Activated CD8-positive, alpha-beta memory T cell treated with anti-CD3 and anti-CD28 coated beads, Interleukin-2, amount 50 U/mL, for 1 hour (primary cell): Measurements from ENCODE around the gene TMTC1.

Experiments used
- DNase-seq: peaks from one replicate; pipeline ENCODE4 v3.0.0-alpha.2; 2020; ENCODE audit errors: extremely low read depth

TMTC1 gene

DNA sequence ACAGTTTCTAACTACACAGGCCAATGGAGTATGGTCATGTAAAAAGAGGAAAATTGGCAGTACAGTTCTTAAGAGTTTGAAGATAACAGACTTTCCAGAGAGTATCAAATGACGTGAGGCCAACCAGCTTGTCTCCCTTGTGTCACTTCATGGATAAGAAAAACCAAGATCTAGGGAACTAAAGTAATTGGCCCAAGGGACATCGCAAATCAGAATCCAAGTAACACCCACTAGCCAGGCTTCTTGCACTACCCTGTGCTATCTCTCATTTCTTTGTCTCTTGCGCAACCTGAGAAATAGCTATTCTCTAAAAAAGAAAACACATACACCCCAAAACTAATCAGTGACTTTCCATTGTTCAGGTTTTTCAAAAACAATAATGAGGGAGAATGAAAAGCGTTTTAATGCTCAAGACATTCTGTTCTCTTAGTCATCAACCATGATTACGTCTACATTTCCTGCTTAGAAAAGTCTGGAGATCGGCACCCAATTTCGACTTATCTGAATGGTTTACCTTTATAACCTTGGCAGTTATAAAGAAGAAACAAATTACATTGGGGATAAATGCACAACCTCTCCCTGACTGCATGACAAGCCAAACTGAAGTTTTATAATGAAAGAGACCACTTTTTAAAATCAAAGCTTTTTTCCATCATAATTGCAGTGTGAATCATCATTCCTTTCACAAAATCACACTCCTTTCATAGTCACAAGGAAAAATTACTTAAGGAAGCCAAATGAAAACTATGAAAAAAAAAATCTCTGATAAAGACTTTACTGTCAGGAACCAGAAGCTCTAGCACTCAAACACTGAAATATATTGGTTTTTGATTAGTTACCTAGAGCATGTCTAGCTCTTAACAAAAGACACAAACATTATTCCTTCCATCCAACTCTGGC is 42.1 kb downstream of the TMTC1 start:
- no peak for DNase-seq

DNA sequence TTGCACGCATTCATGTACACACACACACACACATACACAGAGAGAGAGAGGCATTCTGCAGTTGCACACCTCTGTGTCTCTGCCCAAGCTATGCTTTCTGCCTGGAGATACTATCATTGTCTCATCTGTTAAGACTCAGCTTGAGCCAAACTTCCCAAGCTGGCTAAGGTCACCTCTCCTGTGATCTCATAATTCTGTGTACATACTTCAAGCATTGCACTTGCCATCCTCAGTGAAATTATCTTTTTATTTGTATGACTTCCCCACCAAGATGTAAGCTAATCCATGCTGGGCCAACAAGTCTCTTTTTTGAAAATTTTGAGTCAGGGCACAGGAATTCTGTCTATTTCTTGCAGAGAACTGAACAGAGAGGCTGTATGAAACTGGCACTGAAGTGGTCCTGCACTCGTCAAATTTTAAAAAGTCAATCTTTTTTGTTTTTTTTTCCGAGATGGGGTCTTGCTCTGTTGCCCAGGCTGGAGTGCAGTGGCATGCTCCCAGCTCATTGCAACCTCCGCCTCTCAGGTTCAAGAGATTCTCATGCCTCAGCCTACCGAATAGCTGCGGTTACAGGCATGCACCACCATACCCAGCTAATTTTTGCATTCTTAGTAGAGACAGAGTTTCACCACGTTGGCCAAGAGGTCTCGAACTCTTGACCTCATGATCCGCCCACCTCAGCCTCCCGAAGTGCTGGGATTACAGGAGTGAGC is 44.3 kb downstream of the TMTC1 start:
- no peak for DNase-seq

DNA sequence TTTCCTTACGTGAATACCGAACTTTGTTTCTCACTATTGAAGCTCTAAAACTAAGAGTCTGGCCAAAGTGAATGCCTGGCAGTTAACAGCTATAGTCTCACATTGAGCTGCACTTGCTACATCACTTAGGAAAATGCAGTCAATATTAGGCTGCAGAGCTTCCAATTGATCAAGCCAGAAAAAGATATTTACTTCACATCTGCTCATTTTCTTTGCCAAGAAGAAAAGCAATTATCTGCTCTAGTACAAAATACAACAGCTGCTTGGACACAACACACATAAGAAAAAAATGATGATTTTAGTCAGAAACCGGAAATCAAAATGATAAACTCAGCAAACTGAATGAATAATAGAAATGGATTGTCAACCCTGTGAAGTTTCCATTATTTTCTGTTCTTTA is 45.4 kb downstream of the TMTC1 start:
- no peak for DNase-seq

DNA sequence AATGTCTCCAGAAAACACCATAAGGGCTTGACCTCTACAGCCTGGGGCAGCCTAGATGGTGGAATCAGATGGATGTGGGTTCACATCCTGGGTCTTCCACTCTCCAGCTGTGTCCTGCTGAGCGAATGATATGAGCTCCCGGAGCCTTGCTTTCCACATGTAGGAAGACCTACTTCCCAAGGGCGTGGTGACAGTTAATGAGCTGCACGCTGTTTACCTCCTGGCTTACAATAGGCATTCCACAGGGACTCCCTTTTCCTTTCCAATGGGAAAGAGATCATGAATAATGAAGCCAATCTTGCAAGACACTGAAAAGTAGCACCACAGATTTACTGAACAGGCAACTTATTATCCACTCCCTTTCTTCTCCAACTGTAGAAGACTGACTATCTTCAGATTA is 46.1 kb downstream of the TMTC1 start:
- no peak for DNase-seq

DNA sequence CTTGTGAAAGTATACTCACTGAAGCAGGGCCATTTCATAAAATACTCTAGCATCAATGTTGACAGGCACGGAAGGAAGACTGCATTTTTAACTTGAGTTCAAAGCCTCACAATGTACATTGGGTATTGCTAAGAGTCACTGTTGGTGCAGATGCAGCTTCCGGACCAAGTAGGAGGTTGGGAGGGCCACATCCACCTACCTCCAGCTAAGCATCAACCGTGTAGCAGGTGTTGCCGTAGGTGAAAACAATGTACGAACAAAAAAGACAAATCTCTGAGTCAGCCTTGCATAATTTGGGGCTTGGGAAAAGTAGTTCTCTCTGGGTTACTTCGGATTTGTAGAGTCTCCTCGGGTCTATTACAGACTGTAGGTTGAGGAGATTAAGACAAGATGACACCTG is 48.1 kb downstream of the TMTC1 start:
- DNase-seq = no peak

DNA sequence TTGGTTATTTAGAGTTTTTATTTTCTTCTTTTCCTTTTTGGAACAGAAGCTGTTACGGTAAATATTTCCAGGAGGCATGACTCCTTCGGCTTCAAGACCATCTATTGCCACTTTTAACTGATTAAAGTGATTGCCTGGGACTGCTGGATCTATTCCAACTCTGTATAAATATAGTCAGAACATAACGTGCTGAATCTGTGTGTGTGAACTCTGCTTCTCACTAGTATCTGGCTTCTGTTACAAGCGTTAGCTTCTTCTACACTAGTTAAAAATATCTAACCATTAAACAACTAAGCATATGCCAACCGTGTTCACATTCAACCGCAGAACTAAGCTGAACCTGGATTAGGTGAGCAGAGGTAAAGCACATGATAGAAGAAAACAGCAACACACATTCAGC is 49.0 kb downstream of the TMTC1 start:
- no peak for DNase-seq

DNA sequence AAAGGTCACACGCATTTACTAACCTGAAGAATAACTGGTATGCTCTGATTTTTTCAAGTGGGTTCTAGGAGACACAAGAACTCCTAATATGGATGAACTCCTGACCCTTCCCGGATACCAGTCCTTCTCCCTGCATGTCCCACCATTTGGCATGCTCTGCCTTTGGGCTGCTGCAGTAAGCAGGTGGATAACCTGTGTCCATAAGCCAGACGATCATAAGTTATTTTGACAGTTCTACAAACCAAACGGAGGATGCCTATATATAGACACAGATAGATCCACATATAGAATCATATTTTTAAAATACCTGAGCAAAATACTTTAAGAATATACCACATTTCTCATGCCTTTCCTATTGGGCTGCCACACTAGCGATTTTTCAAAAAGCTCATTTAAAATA is 49.4 kb downstream of the TMTC1 start:
- DNase-seq = no peak

DNA sequence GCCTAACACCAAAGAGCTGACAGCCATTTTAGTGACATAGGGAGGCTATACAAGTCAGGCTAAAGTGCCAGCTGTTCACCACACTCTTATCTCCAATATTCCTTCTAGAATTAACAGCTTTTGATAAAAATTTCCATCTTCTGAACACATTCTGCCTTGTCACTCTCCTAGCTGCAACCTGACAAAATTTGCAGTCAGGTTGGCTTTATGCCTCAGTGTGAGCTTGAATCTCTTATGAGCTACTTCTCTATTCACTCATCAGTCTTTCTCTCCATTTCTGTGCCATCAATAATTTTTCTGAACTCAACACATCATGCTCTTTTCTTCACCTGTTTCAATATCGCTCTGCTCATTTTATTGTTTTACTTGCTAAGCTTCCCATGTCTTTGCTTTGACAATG is 50.2 kb downstream of the TMTC1 start:
- no peak for DNase-seq

DNA sequence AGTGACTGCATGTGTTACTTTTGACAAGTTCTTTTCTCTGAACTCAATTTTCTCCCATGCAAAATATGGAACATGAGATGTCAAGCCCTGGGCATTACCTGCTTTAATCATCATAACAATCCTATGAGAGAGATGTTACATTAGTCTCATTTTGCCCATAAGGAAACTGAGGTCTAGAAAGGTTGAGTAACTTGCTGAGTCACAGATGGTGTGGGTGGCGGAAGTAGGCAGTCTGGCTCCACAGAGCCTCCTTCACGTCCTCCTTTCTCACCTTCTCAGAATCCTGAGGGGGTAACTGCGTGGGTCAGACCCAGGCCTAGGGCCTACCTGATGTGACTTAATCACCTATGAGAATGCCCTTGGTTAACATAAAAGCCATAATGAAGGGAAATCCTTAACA is 50.7 kb downstream of the TMTC1 start:
- DNase-seq = no peak

DNA sequence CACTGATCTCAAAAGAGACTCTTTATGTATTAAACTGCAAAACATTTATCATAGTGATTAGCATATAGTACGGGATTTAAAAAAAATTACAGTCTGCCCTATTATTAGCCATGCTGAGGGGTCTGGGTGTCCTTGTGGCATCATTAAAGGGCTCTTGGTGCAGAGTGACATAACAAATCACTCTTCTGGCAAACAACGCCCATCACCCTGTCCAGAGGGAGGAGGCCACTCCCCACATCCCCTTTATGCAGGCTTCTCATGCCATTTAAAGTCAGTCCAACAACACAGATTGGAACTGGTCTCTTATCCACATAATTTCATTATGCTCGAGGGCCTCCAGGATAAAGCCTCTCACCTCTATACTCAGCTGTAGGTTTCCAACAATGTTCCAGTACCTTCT is 51.1 kb downstream of the TMTC1 start:
- DNase-seq = no peak

DNA sequence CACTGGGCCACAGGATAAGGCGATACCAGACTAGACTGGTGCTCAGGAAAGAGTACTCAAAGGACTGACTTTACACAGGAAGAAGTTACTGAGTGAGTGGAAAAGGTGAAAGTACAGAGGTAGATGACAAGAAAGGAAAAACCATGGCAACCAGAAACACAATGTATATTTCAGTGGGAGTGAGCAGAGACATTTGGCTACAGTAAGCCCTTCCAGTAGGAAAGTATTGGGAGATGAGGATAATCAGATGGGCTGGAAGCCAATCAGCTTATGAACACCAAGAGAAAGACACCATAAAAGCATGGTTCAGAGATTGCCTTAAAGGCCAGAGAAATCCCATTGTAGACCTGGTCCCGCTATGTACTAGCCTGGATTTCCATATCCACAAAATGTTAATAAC is 51.6 kb downstream of the TMTC1 start:
- DNase-seq = no peak

DNA sequence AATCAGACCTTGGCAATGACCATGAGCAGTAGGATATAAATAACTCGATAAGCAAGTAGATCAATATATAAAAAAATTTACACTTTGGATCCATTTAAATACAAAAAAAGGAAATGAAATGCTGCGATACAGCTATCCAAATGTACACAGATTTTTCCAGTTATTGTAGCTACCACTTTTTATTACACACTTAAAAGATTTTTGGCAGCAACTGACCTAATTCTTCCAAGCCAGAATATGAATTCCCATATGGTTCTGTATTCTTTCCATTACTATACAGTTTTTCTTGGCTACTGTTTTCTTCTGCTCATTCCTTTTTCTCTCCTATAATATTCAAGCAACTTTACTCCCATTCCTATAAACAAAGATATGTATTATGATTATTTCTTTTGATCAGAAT is 52.2 kb downstream of the TMTC1 start:
- no peak for DNase-seq

DNA sequence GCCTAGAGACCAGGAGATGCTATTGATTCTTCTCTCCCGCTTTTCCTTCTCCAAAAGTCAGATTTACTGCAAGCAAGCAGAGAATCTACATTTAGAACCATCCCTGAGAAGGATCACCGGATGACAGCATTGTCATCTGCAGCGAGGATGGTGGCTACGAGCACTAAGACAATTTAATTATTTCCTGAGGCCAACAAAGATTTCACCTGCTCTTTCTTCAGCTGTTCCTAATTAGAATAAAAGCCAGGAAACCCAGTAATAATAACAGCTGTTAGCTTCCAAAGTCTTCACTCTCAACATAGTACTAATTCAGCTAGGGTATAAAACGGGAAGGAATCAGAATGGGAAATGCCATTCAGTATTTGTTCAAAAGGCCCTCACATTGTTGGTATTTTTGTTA is 53.3 kb downstream of the TMTC1 start:
- no peak for DNase-seq

DNA sequence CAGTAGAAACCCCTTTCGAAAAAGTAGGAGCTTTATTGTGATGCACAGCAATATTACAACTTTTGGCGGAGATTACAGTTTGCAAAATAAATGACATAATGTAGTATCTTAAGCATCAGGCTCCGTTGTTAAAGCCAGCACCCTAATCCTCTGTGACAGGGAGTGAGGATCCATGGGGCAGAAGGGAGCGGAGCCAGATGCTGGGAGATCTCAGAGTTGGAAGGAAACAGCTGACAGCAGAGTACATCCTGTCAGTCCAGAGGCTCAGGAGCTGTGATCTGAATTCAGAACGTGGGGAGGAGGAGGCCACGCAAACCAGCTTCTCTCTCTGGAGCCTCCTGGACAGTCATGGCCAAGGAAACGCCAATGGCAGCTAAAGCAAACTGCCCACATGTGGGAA is 55.7 kb downstream of the TMTC1 start:
- no peak for DNase-seq

DNA sequence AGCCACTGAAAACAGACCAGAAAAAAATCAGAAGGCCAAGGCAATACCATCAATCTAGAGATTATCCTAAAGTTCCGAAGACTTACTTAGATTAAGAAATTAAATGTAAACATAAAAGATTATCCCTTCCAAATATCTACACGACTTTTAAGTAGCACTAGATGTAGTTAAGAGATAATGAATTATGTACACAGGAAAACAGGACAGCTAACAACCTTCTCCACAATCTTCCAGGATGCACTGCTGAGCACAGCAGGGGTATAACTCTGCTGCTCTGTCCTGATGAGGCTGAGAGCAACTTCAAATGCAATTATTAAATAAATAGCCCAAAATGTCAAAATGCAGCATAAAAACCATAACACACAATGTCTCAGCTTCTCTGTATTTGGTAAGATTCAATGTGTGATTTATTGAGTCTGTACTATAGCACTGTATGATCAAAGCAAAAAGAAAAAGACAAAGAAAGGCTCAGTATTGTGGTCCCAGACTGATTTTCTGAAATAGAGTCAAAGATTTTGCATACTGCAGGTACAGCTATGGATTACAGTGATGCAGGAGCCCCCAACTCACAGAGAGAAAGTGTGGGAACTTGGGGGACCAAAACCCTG is 56.9 kb downstream of the TMTC1 start:
- DNase-seq = no peak

DNA sequence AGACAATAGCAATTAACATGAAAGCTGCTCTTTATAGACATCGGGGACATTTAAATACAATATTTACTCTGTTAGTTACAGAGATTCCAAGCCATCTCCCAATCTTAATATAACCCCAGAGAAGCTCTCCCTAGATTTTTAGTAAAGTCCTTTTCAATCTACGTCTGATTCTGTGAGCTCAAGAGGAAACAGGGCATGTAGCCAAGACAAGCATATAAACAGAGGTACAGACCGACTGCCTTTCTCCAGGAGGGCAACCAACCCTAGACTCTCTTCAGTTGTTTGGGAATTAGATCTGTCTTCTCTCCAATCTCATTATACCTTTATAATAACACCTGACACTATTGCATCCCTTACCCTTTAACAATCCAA is 57.4 kb downstream of the TMTC1 start:
- DNase-seq = no peak

DNA sequence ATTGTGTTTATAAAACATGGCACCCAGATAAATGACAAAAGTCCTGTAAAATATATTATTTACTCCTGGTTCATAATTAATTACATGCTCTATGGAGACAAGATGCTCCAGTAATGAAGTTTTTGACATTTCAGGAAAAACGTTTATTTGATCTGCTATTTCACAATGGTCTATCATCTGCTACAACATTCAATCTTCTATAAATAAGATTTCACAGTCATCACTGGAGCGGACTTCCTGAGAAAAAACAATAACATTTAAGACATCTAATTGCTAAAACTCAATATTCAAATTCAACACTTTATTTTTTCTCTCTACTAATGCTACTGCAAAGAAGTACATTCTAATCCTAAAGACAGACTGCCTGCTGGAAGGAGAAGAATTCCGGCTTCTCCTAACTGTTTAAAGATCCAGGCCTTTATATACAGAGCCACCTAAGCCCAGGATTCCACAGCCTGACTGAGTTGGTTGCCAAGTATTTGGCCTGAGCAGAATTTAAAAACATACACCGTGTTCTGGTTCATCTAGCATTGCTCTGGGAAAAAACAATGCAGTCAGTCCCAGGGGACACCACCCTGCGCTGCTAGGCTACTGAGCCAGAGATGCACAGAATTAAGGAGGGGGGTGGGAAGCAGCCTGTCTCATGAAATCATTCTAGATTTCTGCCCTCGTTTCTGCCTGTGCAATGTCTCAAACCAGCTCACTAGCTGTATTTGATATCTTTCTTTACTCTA is 58.0 kb downstream of the TMTC1 start:
- no peak for DNase-seq

DNA sequence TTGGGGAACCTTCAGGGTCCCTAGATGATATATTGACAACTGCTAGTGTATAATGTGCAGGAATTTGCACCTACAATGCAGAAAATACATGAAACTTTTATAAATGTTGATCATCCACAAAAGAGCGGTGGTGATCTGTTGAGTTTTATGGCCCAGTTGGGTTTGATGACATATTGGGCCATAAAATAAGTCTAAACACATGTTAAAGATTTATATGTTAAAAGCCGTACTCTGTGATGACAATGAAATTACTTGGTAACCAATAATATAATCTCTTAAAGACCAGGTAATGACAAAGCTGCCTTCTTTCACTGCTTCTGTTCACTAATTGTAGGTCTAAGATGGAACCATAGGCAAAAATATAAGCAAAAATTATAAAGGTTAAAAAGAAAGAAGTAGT is 61.6 kb downstream of the TMTC1 start:
- DNase-seq = no peak

DNA sequence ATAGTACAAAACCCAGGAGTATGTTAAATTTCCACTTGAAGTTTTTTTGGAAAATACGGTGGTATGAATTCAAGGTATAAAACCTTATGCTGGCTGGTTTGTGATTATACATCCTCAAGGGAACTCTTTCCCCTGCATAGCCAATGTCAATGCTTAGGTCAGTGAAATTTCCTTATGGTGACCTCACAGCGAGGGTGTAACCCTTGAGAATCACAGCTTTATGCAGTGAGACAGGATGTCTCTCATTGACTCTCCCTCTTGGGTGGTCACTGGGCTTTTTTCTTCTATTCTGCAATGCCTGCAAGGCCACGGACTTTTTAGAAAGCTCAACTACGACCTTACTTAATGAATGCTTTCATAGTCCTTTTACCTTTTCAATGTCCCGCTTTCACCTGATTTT is 64.4 kb downstream of the TMTC1 start:
- no peak for DNase-seq

DNA sequence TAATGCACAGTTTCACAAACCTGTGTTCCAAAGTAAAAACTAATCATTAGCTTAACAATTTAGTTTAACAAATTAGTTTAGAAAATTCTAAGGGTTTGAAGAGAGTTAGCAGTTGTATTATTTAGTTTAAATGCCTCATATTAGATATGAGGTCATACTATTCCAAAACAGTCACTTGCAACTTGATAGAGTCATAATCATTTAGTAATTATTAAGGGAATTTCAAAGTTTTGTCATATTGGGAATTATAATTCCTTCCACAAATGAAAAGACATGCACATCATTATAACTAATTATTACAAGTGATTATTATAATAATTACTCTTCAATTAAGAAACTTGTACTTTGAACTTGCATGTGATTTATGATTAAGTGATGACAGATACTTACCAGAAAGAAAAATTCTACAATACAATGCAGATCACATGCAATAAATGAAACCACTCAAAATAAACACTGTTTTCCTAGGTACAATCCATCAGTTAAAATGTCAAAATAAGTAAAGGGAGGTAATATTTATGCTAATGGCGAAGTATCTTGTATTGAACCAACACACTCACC is 66.1 kb downstream of the TMTC1 start:
- DNase-seq = no peak

DNA sequence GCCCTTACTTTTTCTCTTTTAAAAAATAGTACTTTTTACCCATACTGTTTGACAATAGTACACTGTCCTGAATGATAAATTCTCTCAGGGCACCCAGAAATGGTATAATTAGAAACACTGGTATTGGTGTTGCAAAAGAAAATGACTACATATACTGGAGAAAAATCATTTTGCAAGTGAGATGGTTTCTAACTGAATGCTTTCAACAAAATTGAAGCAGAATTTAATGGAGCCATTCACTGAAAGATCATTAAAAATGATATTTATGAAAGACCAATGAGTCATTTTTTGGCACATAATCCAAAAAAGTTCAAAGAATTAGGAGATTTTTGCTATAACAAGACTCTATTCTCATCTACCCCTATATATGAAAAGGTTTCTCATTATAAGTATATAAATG is 68.8 kb downstream of the TMTC1 start:
- no peak for DNase-seq

DNA sequence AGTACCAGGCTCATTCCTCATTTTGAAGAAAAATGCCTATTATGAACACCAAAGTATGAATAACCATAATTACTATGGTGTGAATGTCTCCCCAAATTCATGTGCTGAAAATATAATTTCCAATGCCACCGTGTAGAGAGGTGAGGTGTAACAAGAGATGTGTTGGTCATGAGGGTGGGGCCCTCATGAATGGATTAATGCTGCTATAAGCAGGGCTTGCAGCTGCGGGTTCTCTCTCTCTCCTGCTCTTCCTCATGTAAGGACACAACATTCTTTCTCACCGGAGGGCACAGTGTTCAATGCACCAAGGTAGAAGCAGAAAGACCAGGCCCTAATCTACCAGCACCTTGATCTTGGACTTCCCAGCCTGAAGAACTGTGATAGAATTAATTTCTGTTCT is 70.0 kb downstream of the TMTC1 start:
- DNase-seq = no peak
